ENCODE measurements around the gene GALNT13.

GALNT13 gene

DNA sequence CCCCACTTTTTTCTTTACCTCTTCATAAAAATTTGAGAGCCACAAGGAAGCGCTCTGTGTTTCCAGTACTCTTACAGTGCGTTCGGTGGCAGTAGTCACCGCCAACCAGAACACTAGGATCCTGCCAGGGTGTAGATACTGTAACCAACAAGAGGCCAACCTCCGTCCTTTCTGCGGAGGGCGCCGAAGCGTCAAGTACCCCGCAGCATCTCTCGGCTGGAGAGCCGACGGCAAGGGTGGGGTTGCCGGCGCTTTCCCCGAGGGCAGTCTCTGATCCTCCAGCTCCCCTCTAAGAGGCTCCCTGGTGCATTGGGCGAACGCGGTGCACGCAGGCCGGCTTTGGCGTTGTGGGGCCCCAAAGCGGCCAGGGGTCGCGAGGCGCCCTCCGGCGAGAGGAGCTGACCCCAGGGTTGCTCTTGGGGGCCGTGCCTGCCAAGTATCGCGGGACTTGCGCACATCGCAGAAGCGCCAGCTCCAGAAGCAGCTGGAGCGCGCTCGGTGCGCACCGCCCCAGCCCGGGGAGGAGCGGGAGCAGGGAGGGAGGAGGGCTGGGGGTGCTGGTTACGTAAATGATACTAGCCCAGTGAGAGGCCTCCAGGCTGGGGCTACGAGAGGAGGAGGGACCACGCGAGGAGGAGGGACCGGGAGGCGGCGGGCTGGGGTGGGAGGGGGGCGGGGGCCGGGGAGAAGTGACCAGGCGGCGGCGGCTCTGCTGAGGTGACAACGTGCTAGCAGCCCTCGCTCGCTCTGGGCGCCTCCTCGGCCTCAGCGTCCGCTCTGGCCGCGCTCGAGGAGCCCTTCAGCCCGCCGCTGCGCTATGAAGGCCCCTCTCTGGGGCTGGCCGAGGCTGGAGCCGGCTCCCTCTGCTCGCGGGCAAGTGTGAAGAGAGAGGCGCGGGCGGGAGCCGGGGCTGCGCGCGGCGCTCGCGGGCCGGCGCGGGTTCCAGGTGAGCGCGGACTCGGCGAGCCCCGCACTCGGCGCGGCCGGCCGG is at the start of gene GALNT13:
Gene GALNT13, plus strand, starts transcription at position 692 of the 991 bp plus-strand sequence.
- DNase-seq, result no peak

DNA sequence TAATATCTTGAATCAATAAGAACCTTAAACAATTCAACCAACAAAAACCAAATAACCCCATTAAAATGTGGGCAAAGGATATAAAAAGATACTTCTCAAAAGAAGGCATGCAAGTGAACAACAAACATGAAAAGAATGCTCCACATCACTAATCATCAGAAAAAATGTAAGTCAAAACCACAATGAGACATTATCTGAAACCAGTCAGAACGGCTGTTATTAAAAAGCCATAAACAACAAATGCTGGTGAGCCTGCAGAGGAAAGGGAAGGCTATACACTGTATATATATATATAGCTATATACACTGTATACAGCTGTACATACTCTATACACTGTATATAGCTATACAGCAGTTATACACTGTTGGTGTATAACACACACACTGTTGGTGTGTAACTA is 47.8 kb upstream of the GALNT13 start:
- no peak for DNase-seq

DNA sequence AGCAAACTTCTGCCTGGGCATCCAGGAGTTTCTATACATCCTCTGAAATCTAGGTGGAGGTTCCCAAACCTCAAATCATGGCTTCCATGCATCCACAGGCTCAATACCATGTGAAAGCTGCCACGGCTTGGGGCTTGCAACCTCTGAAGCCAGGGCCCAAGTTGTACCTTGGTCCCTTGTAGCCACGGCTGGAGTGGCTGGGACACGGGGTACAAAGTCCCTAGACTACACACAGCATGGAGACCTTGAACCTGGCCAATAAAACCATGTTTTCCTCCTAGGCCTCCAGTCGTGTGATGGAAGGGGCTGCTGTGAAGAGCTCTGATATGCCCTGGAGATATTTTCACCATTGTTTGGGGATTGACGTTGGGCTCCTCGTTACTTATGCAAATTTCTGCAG is 43.4 kb upstream of the GALNT13 start:
- DNase-seq, result no peak

DNA sequence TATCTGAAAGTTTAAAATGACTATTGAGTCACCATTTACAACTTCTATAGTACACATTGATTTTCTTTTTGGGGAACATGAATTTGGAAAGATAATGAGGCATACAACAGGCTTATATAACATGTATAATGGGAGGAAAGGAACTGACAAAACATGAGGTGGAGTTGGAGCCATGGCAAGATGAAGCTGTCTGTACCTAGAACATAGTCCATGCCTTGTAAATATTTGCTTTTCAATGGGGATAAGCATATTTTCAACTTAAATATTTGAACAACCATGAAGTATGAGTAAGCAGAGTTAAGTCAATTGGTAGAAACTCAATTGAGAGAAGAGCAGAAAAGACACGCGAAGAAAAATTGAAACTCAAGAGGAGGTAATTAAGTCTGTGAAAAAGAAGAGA is 37.1 kb upstream of the GALNT13 start:
- no peak for DNase-seq

DNA sequence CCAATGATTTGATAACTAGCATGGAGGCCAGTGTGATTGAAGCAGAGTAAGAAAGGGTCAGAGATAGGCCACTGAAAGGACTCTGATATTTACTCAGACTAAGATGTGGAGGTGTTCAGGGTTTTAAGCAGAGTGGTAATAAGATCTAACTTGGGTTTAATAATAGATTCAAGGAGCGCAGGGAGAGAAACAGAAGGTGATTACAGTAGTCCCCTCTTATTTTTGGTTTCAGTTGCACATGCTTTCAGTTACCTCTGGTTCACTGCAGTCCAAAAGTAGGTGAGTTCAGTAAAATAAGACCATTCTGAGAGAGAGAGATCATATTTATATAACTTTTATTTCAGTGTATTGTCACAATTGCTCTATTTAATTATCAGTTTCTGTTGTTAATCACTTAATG is 13.5 kb upstream of the GALNT13 start:
- DNase-seq, result no peak

DNA sequence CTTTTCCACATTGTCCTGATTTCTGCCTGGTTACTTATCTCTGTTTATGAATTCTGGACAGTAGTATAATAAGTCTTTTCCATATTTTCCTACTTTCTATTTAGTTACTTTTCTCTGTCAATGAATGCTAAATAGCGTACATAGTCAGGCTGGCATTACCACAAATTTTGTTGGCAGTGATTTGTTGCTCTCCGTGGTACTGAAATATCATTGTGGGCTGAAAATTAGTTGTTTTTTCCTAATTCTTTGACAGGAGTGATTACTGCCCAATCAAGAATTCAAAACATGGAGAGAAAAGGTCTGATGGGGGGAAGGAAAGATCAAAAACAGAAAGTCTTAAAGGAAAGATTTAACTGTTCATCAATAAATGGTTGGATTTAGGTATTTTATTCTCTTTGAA is 7.7 kb upstream of the GALNT13 start:
- peak; percentile 25 to 30 for DNase-seq

DNA sequence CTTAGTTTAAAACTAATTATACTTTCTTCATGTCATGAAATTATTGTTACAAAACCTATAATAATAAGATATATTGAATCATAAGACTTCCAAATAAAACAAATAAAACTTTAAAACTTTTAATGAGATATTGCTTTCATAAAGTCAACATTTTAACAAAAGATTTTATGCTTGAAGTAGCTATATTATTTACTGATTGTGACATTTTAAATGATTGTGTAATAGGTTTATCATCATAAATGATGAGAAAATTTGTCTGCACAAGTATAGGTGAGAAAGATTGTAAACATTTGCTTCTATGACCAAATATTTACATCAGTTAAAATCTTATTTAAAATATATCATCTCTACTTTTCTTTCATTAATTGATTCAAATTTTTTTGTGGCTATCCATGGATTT is 5.1 kb upstream of the GALNT13 start:
- no peak for DNase-seq

DNA sequence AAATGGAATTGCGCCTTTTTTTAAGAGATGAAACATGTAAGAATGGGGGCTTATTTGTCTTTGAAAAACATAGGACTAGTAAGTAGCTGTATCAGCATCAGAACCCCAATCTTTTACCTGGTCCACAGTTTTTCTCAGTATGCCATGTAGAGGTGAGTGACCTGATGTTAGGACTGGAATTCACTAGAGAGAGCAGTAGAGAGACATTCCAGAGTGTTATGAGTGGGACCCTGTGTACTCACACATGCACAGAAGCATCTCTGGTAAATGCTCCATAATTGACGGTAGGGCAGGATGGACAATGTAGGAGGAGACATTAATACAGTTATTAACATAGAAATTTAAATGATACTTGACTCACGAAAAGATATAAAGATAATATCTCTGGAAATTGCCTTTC is 1.4 kb upstream of the GALNT13 start:
- no peak for DNase-seq

DNA sequence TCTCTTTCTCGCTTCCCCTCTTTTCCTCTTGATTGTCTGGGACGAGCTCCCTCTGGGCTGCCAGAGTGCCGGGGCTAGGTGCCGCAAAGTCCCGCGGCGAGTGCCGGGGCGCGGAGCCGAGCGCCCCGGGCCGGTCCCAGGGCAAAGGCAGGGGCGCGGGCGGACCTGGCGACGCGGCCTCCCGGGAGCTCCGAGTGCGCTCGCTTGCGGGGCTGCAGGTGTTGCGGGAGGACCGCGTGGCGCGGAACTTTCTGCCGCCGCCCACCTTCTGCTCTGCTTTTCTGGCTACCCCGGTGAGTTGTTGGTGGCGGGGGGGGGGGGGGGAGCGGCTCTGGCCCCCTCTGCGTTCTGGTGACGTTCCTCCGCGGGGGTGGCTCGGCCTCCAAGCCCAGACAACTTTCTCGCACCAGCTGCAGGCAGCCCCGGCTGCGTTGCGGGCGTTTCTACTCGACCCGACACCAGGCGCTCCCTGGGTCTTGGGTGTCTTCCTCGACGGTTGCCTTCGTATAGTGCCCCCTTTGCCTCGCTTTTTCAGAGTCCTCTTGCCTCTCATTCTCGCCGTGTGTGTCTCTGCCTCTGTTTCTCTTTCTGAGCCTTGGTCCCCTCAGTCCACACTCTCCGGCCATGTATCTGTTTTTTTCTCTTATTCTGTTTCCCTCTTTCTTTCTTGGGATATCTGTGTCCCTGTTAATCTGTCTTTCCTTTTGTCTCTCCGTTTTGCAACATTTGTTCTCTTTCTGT is 759 bp downstream of the GALNT13 start:
- no peak for DNase-seq

DNA sequence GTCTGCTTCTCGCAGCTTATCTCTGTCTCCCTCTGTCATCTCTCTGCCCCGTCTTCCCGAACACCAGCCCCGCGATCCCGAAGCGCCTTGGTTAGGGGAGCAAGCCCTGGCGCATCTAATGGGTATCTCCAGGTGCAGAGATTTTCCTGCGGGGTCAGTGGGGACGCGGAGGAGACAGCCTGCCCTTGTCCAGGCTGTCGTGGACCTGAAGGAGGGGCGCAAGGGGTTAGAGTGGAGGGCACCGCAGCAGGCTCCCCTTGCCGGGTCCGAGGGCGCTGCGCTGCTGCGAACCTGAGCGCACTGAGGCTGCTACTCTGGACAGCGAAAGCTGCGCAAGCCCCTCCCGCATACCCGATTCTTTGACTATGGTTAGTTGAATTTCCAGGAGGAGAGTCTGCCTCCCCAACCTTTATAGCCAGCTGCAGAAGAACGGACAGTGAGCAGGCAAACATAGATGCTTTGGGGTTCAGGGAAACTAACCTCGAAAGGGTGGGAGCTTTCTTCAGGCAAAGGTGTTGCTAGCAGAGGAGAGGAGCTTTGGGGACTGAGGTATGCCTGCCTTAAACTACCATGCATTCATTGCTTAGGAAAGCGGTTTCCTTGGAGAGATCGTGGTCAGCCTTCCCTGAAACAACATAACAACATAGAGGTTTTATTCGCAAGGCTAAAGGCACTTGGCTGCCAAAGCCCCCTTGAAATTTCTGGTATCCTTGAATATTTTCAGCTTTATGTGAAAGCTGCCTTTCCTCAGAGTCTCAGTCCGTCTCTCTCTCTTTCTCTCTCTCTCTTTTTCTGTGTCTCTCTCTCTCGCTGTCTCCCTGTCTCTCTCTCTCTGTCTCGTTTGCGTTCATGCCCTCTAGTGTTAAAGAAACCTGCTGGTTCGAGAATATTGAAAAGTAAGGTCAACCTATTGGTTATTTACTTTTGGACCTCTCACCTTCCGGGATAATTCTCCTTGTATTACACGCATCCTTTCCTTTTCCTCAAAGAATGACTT is 1.6 kb downstream of the GALNT13 start:
- no peak for DNase-seq

DNA sequence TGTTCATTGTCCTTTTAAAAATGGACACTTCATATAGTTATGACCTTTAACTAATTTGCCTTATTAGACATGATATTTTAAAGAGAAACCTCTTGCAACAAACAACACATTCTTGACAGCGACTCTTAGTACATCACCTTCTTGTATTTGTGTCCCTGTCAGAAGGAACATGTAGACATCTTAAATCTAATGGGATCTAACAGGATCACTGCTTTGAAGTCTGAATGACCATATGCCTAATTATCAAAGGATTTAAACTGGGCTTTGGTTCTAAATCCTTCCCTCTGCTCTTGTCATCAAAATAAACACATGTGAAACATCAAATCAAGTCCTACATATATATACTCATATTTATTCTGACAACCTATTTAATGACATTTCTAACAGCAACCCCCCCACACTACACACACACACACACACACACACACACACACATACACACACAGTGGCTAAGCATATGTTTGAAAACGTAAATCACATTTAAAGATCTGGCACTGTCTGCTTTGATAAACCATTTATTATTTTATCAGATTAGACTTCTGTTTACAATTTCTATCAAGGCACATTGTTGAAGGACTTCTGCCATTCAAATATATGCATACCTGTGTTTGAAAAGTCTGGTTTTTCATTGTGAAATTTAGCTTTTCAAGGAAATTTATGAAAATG is 4.2 kb downstream of the GALNT13 start:
- no peak for DNase-seq

DNA sequence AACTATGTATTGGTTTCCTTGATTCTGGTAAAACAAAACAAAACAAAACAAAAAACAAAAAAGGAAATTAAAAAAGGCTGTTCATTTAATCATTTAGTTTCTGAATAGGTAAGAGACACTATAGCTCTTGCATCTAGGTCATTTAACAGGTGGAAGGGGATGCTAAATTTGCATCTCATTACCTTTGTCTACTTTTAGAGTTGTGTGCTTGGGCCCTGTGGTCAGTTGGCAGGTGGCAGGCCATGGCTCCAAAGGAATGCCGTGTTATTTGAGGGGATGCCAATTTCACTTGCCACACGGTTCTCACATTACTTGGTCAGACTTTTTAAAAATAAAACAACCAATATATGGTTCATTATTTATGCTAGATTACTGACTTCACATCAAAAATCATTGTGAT is 9.2 kb downstream of the GALNT13 start:
- no peak for DNase-seq

DNA sequence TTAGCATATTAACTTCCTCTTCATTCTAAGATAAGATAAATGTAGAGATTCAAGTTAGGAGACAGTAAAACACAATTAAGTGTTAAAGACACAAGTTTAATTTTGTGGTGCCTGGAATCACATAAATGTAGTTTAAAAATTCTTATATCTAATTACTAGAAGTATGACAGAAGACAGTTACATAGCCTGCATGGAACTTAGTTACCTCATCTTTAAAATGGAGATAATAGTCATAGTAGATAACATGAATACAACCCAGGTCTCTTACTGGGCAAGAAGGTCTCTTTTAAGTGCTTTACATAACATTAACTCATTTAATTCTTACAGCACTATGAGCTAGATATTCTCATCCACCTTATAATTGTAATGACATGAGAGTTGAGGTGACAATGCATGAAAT is 15.1 kb downstream of the GALNT13 start:
- DNase-seq, result no peak

DNA sequence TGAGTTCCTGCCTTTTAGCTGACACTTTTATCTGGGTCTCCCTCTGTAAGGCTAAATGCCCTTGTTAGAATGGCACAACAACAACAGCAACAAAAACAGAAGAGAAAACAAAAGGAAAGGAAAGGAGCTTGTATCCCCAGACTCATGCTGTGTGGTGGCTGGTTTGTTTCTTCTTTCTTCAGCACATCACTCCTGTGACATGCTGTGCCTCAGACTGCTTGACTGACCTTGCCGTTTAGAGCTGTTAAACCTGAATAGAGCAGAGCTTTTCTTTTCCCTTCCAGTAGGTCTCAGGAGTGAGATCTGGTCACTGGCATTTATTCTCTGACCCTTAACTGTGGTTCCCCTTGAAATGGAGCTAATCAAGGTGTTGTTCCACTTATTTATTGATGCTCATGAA is 18.9 kb downstream of the GALNT13 start:
- no peak for DNase-seq

DNA sequence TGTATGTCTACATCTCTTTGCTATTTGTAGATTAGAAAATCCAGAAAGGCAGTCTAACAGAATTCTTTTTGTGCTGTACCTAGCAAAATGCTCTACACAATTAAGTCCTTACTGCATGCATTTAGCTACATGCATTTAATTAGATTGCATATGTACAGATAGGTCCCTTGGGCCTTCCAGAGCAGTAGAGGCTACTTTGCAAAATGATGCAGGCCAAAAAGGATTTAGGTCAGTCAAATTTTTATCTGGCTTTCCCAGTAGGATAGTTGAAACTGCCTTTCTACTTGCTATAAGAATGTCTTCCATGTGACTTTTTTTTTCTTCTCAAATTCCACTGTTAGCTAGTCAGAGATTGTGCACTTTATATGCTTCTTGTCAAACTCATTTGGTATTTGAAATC is 19.3 kb downstream of the GALNT13 start:
- no peak for DNase-seq

DNA sequence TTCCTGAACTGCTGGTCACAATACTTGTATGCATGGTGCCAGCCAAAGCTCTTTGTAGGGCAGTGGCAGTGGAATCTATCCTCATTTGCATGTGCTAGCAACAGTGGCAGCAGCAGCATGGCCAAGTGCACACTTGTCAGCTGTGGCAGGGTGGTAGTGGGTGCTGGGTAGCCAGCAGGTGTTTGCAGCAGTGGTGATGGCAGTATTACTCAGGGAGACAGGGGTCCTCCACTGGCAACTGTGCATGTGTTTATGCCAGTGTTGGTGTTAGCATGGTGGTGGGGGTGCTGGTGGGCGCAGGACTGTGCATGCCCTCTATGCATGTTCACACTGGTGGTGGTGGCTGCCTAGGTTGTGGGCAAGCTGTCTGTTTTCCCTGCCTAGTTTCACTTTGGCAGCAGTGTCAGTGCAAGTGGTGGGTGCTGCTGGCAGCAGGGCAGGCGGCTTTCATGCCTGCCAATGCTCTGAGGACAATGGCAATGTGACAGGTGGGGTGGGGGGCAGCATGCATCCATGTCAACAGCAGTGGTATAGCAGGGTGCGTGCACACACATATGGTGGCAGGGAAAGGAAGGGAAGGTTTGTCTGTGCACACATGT is 41.2 kb downstream of the GALNT13 start:
- no peak for DNase-seq

DNA sequence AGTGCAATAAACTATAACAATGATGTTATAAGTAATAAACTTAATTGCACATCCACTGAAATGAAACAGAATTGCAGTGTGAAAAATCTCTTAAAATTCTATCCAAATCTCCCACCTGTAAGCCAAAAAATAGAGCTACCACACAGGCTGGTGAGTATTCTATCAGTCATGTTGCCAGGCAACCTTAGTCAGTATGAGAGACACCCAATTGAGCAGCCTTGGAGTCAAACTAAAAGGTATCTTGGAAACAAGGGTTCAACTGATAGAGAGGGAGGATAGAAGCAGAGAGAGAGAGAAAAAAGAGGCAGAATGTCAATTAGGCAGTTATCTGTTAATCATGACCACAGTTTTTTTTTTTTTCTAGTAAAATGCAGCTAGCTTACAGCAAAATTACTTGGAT is 45.8 kb downstream of the GALNT13 start:
- no peak for DNase-seq

DNA sequence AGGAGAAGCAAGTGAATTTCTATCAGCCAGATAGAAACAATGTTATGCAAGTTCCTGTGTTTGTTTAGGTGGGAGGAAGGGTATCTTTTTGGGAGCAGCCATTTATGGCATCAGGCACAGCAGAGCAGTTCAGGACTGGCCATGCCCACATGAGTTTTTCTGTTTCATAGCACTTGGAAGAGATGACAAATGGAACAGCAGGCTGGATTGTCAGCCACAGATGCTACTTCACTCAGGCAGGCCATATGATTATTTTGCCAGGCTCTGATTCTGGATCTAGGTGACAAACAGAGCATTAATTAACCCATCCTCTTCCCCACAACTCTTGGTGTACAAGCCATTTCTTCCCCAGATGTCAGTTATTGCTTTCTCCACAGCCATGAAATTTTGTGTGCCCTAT is 63.8 kb downstream of the GALNT13 start:
- DNase-seq, result no peak

DNA sequence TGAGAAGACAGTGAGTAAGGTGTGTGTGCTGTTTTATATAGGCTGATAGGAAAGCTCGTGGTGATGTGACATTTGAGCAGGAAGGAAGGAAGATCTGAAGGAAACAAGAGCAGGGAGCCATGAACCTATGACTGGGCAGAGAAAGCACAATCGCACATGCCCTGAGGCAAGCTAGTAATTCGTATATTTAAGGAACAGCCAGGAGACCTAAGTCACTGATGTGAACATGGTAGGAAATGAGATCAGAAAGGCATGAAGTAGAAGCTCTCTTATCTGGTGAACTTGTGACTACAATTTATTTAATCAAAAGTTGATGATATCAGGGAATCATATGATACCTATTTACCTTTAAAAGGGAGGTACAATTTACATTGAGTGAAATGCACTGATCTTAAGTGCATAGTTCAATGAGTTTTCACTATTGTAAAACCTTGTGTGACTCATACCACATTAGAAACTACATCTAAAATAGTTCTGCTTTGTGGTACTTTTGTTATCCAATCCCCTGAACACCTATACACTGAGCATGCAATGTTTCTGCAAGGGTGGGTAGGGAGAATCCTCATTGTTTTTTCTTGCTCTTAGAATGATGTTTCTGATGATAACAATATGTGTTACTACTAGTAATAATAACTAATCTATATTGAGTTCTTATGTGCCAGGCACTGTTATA is 67.5 kb downstream of the GALNT13 start:
- no peak for DNase-seq

DNA sequence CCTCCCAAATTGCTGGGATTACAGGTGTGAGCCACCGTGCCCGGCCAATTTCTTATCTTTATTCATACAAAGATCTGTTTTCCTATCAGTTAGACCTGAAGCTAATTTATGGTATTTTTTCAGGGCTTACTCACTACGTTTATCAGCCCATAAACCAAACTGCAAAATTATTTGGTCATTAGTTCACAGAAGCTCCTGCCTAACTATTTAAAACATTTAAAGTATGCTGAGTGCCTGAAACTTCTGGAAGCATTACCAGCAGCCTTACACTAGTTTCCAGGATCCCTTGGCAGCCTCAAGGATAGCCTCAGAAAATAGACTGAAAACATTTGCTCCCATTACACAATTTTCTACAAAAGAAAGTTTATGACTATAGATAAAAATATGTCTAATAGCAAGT is 68.8 kb downstream of the GALNT13 start:
- DNase-seq, result no peak

DNA sequence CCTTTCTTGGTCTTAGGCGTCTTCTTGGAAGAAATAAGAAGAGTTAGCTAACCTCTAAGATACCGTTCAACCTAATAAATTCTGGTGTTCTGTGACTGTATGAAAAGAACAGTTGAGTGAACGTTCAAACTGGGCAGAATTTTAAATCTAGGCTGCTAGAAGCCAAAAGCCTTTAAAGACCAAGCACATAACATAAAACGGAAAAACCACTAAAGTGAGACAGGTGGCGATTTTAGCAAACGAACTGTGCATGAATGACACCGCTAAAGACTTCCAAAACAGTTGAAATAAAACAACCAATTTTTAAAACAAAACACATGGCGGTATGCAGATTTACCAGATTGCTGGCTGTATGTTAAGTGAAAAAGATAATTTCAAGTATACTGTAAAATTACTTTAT is 73.1 kb downstream of the GALNT13 start:
- DNase-seq, result no peak
